ENCODE results near the gene LRP8.

The LRP8 gene

DNA sequence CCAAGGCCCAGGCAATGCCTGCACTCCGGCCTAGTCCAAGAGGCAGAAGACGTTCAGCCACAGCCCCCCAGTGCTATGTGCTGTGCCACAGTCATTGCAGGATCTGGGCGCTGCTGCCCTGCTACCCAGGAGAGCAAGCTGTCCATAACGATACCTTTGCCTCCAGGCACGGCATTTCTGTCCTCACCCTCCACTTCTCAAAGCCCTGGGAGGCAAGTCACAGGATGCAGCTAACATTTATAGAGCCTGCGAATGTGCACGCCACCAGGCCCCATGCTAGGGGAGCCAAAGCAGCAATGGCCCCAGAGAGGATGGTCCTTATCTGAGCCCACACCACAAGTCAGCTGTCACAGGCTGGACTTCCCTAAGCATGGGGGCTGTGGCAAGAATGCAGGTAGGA, 13.8 kb downstream of the LRP8 start:
- TF ChIP-seq, protein P1, sequence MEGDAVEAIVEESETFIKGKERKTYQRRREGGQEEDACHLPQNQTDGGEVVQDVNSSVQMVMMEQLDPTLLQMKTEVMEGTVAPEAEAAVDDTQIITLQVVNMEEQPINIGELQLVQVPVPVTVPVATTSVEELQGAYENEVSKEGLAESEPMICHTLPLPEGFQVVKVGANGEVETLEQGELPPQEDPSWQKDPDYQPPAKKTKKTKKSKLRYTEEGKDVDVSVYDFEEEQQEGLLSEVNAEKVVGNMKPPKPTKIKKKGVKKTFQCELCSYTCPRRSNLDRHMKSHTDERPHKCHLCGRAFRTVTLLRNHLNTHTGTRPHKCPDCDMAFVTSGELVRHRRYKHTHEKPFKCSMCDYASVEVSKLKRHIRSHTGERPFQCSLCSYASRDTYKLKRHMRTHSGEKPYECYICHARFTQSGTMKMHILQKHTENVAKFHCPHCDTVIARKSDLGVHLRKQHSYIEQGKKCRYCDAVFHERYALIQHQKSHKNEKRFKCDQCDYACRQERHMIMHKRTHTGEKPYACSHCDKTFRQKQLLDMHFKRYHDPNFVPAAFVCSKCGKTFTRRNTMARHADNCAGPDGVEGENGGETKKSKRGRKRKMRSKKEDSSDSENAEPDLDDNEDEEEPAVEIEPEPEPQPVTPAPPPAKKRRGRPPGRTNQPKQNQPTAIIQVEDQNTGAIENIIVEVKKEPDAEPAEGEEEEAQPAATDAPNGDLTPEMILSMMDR (IDR thresholded peaks at IDR 0.05): no peak
- H3K4me3 ChIP-seq: no peak overlapping the region
- H3K4me1 ChIP-seq: peaks cover 0 to 7% (median 0%) of the 10 kb centered on the region in 4 donors
- intact Hi-C loops (cut with DNase I; ENCODE audit: low total_unique reads): no loop called here
- no peaks in the 10 kb centered on the region for H3K27me3 ChIP-seq
- H3K36me3 ChIP-seq: no peaks in the 10 kb centered on the region
- H3K9me3 ChIP-seq: no peaks in the 10 kb centered on the region
- H3K27ac ChIP-seq: no peak overlapping the region
- DNase-seq: no peak

DNA sequence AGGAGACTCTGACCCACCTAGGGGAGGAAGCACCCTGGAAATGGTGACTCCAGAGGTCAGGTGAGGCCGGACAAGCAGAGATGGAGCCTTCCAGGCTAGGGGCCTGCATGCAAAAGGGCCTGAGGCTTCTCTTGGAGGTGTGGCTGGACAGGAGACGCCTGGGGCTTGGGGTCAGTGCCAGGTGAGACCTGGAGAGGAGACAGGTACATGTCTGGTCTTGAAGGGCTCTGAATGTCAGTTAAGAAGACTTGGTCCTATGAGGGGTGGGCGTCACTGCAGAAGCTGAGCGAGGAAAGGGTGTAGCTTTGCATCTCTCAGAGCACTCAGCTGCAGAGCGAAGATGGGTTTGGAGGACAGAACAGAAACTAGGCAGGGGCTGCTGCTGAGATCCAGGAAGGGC, 14.3 kb downstream of the LRP8 start:
- Histone ChIP-seq H3K36me3 (no peaks in the 10 kb centered on the region), H3K9me3 (no peaks in the 10 kb centered on the region), H3K27ac (no peak overlapping the region), H3K4me1 (peaks cover 0 to 7% (median 0%) of the 10 kb centered on the region in 4 donors), H3K27me3 (no peaks in the 10 kb centered on the region), H3K4me3 (no peak overlapping the region)
- DNase-seq: no peak
- intact Hi-C loops (cut with DNase I; ENCODE audit: low total_unique reads): no loop called here
- TF ChIP-seq, protein P1 (IDR thresholded peaks at IDR 0.05): no peak

DNA sequence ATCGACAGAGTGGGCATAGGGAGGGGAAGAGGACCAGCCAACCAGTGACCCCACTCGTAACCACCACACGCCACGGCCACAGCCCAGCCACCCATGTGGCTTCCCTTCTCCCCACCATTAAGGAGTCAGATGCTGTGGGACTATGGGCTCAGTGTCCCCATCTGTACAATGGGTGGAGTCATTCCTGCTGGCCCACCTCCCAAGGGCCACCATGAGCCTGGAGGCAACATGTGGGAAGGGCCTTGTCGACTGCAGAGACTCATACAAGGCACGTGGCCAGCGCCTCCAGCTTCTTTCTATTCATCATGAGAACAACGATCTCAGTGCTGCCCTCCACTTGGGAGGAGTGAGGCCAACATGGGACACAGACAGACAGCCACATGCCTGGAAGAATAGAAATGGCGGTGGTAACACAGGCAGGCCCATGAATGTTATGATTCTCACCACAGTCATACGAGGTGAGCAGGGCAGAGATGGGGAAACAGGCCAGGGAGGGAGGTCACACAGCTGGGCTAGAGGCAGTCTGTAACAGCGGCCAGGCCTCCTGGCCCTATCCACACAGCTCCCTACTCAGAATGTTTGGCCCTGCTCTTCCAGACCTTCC, 16.1 kb downstream of the LRP8 start:
- TF ChIP-seq, protein P1 (IDR thresholded peaks at IDR 0.05): no peak
- intact Hi-C loops (cut with DNase I; ENCODE audit: low total_unique reads): no loop called here
- Histone ChIP-seq H3K9me3 (no peaks in the 10 kb centered on the region), H3K27me3 (no peaks in the 10 kb centered on the region), H3K27ac (no peak overlapping the region), H3K4me1 (peaks cover 0 to 7% (median 0%) of the 10 kb centered on the region in 4 donors), H3K36me3 (no peaks in the 10 kb centered on the region), H3K4me3 (no peak overlapping the region)
- DNase-seq: no peak

DNA sequence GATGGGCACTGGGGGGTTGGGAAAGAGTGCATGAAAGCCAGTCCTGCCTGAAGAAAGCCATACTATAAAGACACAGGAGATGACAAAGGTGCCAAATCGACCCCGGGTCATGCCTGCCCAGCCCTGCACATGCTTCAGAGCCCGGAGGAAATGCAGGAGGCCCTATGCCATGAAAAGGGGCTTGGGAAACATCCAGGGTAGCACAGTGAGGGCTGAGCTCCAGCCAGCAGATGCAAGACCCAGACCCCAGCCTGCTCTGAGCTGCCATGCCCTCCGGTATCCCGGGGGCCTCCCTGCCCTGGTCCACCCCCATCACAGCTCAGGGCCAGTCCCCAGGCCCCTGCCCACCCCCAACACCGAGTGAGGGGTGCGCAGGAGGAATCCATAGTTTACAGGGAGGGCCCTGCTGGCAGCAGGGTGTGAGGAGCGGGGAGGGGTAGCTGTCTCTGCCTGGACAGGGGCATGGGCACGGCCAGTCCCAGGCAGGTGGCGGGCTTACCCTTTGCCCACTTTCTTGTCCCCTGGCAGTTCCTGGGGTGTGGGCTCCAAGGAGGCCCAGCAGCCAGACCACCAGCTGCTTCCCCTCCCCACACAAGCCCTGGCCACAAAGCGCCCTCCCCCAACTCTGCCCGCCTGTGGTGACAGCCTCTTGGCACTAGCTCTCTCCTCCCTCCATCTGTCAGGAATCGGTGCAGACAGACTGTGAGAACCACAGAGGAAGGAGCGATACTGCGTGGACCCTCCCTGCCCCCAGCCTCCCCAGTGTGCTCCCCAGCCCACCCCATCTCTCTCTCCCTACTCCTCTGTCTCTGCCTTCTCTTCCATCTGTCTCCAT, 16.8 kb downstream of the LRP8 start:
- intact Hi-C loops (cut with DNase I; ENCODE audit: low total_unique reads): no loop called here
- DNase-seq: no peak

DNA sequence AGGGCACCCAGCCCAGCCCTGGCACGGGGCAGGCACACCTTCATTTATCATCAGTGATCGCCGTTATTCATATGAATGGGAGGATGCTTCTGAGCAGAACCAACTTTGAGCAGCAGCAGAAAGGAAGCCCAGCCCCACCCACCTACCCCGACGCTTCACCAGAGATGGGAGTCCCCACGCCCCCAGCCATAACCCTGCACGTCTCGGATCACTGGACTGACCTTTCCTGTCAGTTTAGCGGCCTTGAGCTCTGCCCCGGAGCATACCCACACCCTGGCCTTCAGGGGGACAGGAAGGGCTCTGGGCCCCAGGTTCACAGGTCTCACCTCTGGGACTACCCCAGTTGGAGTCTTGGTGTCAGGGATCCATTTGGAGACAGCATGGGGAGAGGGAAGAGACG, 18.1 kb downstream of the LRP8 start:
- no peaks in the 10 kb centered on the region for H3K27me3 ChIP-seq
- H3K27ac ChIP-seq: no peak overlapping the region
- H3K4me3 ChIP-seq: no peak overlapping the region
- TF ChIP-seq, protein P1 (IDR thresholded peaks at IDR 0.05): no peak
- peaks cover 0 to 9% (median 4%) of the 10 kb centered on the region in 4 donors for H3K4me1 ChIP-seq
- H3K9me3 ChIP-seq: no peaks in the 10 kb centered on the region
- H3K36me3 ChIP-seq: no peaks in the 10 kb centered on the region
- intact Hi-C loops (cut with DNase I; ENCODE audit: low total_unique reads): no loop called here
- DNase-seq: no peak

More for the DNA sequence above, 16.8 kb downstream of the LRP8 start:
- Histone ChIP-seq H3K27ac (no peak overlapping the region), H3K36me3 (no peaks in the 10 kb centered on the region), H3K4me1 (peaks cover 0 to 7% (median under 1%) of the 10 kb centered on the region in 4 donors), H3K9me3 (no peaks in the 10 kb centered on the region), H3K27me3 (no peaks in the 10 kb centered on the region), H3K4me3 (no peak overlapping the region)
- TF ChIP-seq, protein P1 (IDR thresholded peaks at IDR 0.05): no peak

All from tibial artery (tissue), 4 donors.